Endothelial cell of umbilical vein (primary cell): ENCODE results near the gene NHS. TPM values are rescaled to one million over a fixed set of nuclear protein-coding genes. Genes with fewer than 3 reads are reported as not detected.

Experiments used
- BruUV-seq: library from RNA; stranded (reverse); fragments of 400-500 nt; replicated peaks from 2 replicates; lab custom pipeline; 2021; lab: Mats Ljungman, UMichigan
- CTCF ChIA-PET: fragments of 300-600, 350-600 bp; sonication (Branson Sonifier 250); formaldehyde crosslinking; loops from one replicate; lab custom pipeline; 2021; ENCODE audit warnings: antibody characterized with exemption, inconsistent platforms; lab: Charles Lee
- POLR2A ChIA-PET: fragments of 300-600, 350-600 bp; sonication (Branson Sonifier 250); formaldehyde crosslinking; loops from one replicate; lab custom pipeline; 2021; ENCODE audit warnings: antibody characterized with exemption, inconsistent platforms; lab: Charles Lee
- DNase-seq: peaks from one replicate; pipeline ENCODE4 v3.0.0-alpha.2; 2011; ENCODE audit warnings: low read depth, low spot score
- FAIRE-seq: peaks from 2 replicates; lab custom pipeline; 2011; peaks lifted over from hg19 to GRCh38; lab: Jason Lieb, UNC
- H2AFZ ChIP-seq: 2 replicates; pipeline ENCODE4 v1.6.0; 2012; ENCODE audit warnings: low read depth, low read length, control low read depth, inconsistent platforms
- H3K27ac ChIP-seq: 2 replicates; pipeline ENCODE4 v1.5.1; 2011; ENCODE audit warnings: low read depth, mild to moderate bottlenecking, control low read depth, low read length, moderate library complexity; ENCODE audit not compliant: insufficient read depth
- H3K27me3 ChIP-seq, 2 experiments: 2 replicates each; pipeline versions ENCODE4 v1.6.0 to v1.6.1; 2011; ENCODE audit warnings: low read length in 2 of 2, mixed read lengths in 1 of 2; ENCODE audit not compliant: control insufficient read depth in 2 of 2, insufficient read depth in 2 of 2
- H3K36me3 ChIP-seq, 2 experiments: 2 replicates in 1 of 2; 3 replicates in 1 of 2; pipeline ENCODE4 v1.5.1; 2011; ENCODE audit warnings: low read length in 2 of 2, mild to moderate bottlenecking in 1 of 2, moderate library complexity in 1 of 2; ENCODE audit not compliant: control insufficient read depth in 2 of 2, insufficient read depth in 2 of 2; ENCODE audit errors: extremely low read depth in 1 of 2
- H3K4me1 ChIP-seq: 3 replicates; pipeline ENCODE4 v1.5.1; 2011; ENCODE audit warnings: mild to moderate bottlenecking, low read length; ENCODE audit not compliant: control insufficient read depth, insufficient read depth; ENCODE audit errors: extremely low read depth
- H3K4me2 ChIP-seq: 2 replicates; pipeline ENCODE4 v1.6.1; 2011; ENCODE audit warnings: low read length, control low read depth, mixed read lengths; ENCODE audit not compliant: insufficient read depth
- H3K4me3 ChIP-seq, 3 experiments: fragments of 200-600 bp in 1 of 3; sonication (generic), shearing (Covaris generic) in 1 of 3; replicated peaks in 1 of 3; 2 replicates each; pipeline ENCODE4 v1.5.1; 2011 to 2016; ENCODE audit warnings: control low read depth in 3 of 3, low read length in 3 of 3, mild to moderate bottlenecking in 2 of 3, inconsistent platforms in 1 of 3, low read depth in 1 of 3, moderate library complexity in 1 of 3; ENCODE audit not compliant: insufficient read depth in 1 of 3
- H3K79me2 ChIP-seq: 2 replicates; pipeline ENCODE4 v1.6.0; 2012; ENCODE audit warnings: low read length, inconsistent platforms; ENCODE audit not compliant: control insufficient read depth, insufficient read depth
- H3K9ac ChIP-seq: replicated peaks from 2 replicates; pipeline ENCODE3; 2011; ENCODE audit warnings: low read length, control low read depth; ENCODE audit not compliant: insufficient read depth; ENCODE audit errors: extremely low read depth
- H3K9me1 ChIP-seq: replicated peaks from 3 replicates; pipeline ENCODE4 v1.6.0; 2011; ENCODE audit warnings: mild to moderate bottlenecking, low read length; ENCODE audit not compliant: control insufficient read depth, insufficient read depth; ENCODE audit errors: extremely low read depth
- H3K9me3 ChIP-seq: replicated peaks from 2 replicates; pipeline ENCODE4 v1.5.1; 2012; ENCODE audit warnings: low read length, inconsistent platforms; ENCODE audit not compliant: control insufficient read depth, insufficient read depth
- H4K20me1 ChIP-seq: replicated peaks from 2 replicates; pipeline ENCODE3; 2011; ENCODE audit warnings: mild to moderate bottlenecking, low read length; ENCODE audit not compliant: control insufficient read depth, insufficient read depth; ENCODE audit errors: extremely low read depth
- EZH2 ChIP-seq: IDR thresholded peaks from 2 replicates; pipeline ENCODE4 v1.6.1; 2012; ENCODE audit warnings: borderline replicate concordance, low read depth, mild to moderate bottlenecking, moderate library complexity, low read length, inconsistent platforms; ENCODE audit not compliant: severe bottlenecking
- FOS ChIP-seq: IDR thresholded peaks from 2 replicates; pipeline ENCODE4 v1.6.1; 2011; ENCODE audit warnings: mild to moderate bottlenecking, low read length, moderate library complexity, borderline replicate concordance; ENCODE audit not compliant: insufficient read depth
- GATA2 ChIP-seq: IDR thresholded peaks from 2 replicates; pipeline ENCODE4 v1.7.0; 2011; ENCODE audit warnings: low read depth, mild to moderate bottlenecking, moderate library complexity, mixed read lengths, low read length; ENCODE audit not compliant: insufficient read length, insufficient read depth
- JUN ChIP-seq: IDR thresholded peaks from 2 replicates; pipeline ENCODE4 v1.6.1; 2011; ENCODE audit warnings: borderline replicate concordance, low read depth; ENCODE audit not compliant: insufficient read length, insufficient read depth
- MAX ChIP-seq: IDR thresholded peaks from 2 replicates; pipeline ENCODE4 v1.6.1; 2011; ENCODE audit not compliant: insufficient read depth, insufficient read length
- MYC ChIP-seq: IDR thresholded peaks from one replicate; pipeline ENCODE4 v1.6.1; 2011; ENCODE audit warnings: mild to moderate bottlenecking, low read depth, low read length
- POLR2A ChIP-seq: IDR thresholded peaks from 2 replicates; pipeline ENCODE4 v1.6.1; 2012; ENCODE audit warnings: low read depth, mild to moderate bottlenecking, control low read depth, low read length
- POLR2AphosphoS5 ChIP-seq: IDR thresholded peaks from 2 replicates; pipeline ENCODE4 v1.6.1; 2012; ENCODE audit warnings: low read depth, mild to moderate bottlenecking, control low read depth, low read length, moderate library complexity; ENCODE audit not compliant: insufficient read depth
- dilution Hi-C: fragments of 300-500 bp; cut with MboI; formaldehyde crosslinking; loops from one replicate; pipeline ENCODE4 v1.15.0; 2019; ENCODE audit warnings: low sequenced_read_pairs; ENCODE audit not compliant: extremely low pct_ligation_motif_present
- intact Hi-C: fragments of 100-400 bp; cut with micrococcal nuclease; formaldehyde crosslinking; loops from one replicate; pipeline ENCODE4 v1.10.0; 2022
- polyA plus RNA-seq, 4 experiments: library from polyadenylated mRNA; depleted of rRNA in 3 of 4; stranded (reverse) in 3 of 4; unstranded in 1 of 4; fragments of >200 nt; gene quantifications; 2 replicates each; pipeline versions ENCODE4 v1.2.1 to v1.2.3, GENCODE V29; 2011 to 2012; ENCODE audit warnings: missing spikeins in 1 of 4
- total RNA-seq: library from RNA; stranded (reverse); gene quantifications from 2 replicates; pipeline ENCODE4 v1.2.3, GENCODE V29; 2021
- TF ChIP-seq, protein P1 (sequence below), 2 donors: IDR thresholded peaks; 1 replicate in 1 of 2; 2 replicates in 1 of 2; pipeline ENCODE4 v1.5.1; 2011; ENCODE audit warnings: low read length in 2 of 2, mild to moderate bottlenecking in 2 of 2, moderate library complexity in 2 of 2, control low read depth in 1 of 2, inconsistent platforms in 1 of 2, low read depth in 1 of 2; ENCODE audit not compliant: insufficient read depth in 1 of 2; ENCODE audit errors: extremely low read depth in 1 of 2

Gene NHS
- total and polyA plus RNA-seq, 2 donors (not counting 3 experiments of a cell fraction or from before 2014, with no cell fraction given) = 0.07 to 0.46 TPM

DNA sequence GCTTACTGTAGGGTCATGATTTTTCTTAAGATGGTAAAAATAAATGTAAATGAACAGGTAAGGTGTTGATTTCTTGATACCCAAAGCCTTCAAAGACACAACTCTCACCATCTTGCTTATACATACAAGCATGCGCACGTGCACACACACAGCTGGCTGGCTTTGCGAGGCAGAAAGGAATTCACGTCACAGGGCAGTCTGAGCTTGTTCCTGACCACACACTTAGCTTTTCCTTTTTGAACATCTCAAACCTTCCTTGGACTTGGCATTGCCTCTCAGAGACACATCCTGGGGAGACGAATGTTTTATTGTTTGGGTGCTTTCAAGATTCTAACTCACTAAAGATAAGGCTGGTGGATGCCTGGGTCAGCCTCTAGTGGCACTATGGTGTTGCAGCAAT is 175.0 kb downstream of the NHS start:
- CTCF ChIA-PET = interaction anchor here (1.7 kb wide), 1 partner anchor 41 kb away, joined by 7 read pairs; no protein-coding TSS in a partner anchor
- no peak for FAIRE-seq
- intact Hi-C loops = no loop called here

More for the DNA sequence above, 175.0 kb downstream of the NHS start:
- Histone ChIP-seq H2AFZ (no peak overlapping the region), H3K9me3 (no peaks in the 10 kb centered on the region), H3K4me3 (no peak overlapping the region), H4K20me1 (no peaks in the 10 kb centered on the region), H3K4me2 (no peak overlapping the region), H3K79me2 (no peaks in the 10 kb centered on the region), H3K27me3 (no peaks in the 10 kb centered on the region), H3K27ac (no peak overlapping the region), H3K9ac (no peak overlapping the region), H3K4me1 (peaks cover 24% of the 10 kb centered on the region), H3K36me3 (no peaks in the 10 kb centered on the region), H3K9me1 (no peaks in the 10 kb centered on the region)
- TF ChIP-seq JUN (no peak), FOS (no peak), MAX (no peak), GATA2 (no peak), POLR2AphosphoS5 (no peak), EZH2 (no peak), MYC (no peak), POLR2A (no peak)
- TF ChIP-seq, protein P1, sequence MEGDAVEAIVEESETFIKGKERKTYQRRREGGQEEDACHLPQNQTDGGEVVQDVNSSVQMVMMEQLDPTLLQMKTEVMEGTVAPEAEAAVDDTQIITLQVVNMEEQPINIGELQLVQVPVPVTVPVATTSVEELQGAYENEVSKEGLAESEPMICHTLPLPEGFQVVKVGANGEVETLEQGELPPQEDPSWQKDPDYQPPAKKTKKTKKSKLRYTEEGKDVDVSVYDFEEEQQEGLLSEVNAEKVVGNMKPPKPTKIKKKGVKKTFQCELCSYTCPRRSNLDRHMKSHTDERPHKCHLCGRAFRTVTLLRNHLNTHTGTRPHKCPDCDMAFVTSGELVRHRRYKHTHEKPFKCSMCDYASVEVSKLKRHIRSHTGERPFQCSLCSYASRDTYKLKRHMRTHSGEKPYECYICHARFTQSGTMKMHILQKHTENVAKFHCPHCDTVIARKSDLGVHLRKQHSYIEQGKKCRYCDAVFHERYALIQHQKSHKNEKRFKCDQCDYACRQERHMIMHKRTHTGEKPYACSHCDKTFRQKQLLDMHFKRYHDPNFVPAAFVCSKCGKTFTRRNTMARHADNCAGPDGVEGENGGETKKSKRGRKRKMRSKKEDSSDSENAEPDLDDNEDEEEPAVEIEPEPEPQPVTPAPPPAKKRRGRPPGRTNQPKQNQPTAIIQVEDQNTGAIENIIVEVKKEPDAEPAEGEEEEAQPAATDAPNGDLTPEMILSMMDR (IDR thresholded peaks at IDR 0.05; ENCODE audit: extremely low read depth in 1 of 2, insufficient read depth in 1 of 2, low read depth in 1 of 2, low read length in 2 of 2) = no peak
- POLR2A ChIA-PET = no interaction called here
- no peak for DNase-seq
- no TSS peak for BruUV-seq
- dilution Hi-C loops = no loop called here
